Choroid plexus epithelial cell (primary cell): ENCODE measurements around the gene AIFM2.

Experiments used
- DNase-seq: peaks from one replicate; pipeline ENCODE4 v3.0.0-alpha.2; 2010; ENCODE audit warnings: low read depth
- H3K4me3 ChIP-seq: 2 replicates; pipeline ENCODE4 v1.5.1; 2011; ENCODE audit warnings: low read depth, mild to moderate bottlenecking, control low read depth, low read length, moderate library complexity
- CTCF ChIP-seq: conservative IDR thresholded peaks from 2 replicates; pipeline ENCODE4 v1.5.1; 2011; ENCODE audit warnings: low read depth, mild to moderate bottlenecking, control low read depth, inconsistent platforms, low read length, moderate library complexity

AIFM2 gene

GRCh38 chr10:70122742-70123141, 9.9 kb downstream of the AIFM2 start:
- DNase-seq: peak; percentile 43
- no peak overlapping the region for H3K4me3 ChIP-seq
- no peak for TF ChIP-seq CTCF

GRCh38 chr10:70121281-70121949, 11.2 kb downstream of the AIFM2 start:
- H3K4me3 ChIP-seq: no peak overlapping the region
- no peak for TF ChIP-seq CTCF
- DNase-seq: no peak

- TF ChIP-seq CTCF: no peak
- H3K4me3 ChIP-seq: no peak overlapping the region
- DNase-seq: no peak
Measured at GRCh38 chr10:70120417-70120816, 12.2 kb downstream of the AIFM2 start.

GRCh38 chr10:70119623-70120022, 13.0 kb downstream of the AIFM2 start:
- TF ChIP-seq CTCF: no peak
- no peak for DNase-seq
- H3K4me3 ChIP-seq: no peak overlapping the region

- no peak for TF ChIP-seq CTCF
Measured at GRCh38 chr10:70119197-70119596, 13.4 kb downstream of the AIFM2 start.

GRCh38 chr10:70118196-70118595, 14.4 kb downstream of the AIFM2 start:
- no peak for DNase-seq
- H3K4me3 ChIP-seq: no peak overlapping the region
- TF ChIP-seq CTCF: no peak

More at GRCh38 chr10:70119197-70119596, 13.4 kb downstream of the AIFM2 start:
- no peak overlapping the region for H3K4me3 ChIP-seq
- no peak for DNase-seq

GRCh38 chr10:70117646-70118045, 15.0 kb downstream of the AIFM2 start:
- no peak for DNase-seq
- no peak for TF ChIP-seq CTCF
- H3K4me3 ChIP-seq: no peak overlapping the region
